T-helper 2 cell treated with Interferon-gamma antibody and Interleukin-4, amounts not matched to agents 5 μg/mL and 100 μg/mL, for 36 hours (primary cell): ENCODE data around the gene PAPOLG.
"Not testable (repeated sequence)": the region's sequence is repeated elsewhere in the genome, so short reads cannot be mapped to it uniquely, and the experiment has no call there.

Source experiments
- DNase-seq: peaks from one replicate; pipeline ENCODE4 v3.0.0; 2021; ENCODE audit warnings: low spot score
- H3K27ac Mint-ChIP-seq: one replicate; pipeline ENCODE4 v1.8.0; 2021; ENCODE audit warnings: mild to moderate bottlenecking, mixed read lengths
- H3K27me3 Mint-ChIP-seq: one replicate; pipeline ENCODE4 v1.8.0; 2021; ENCODE audit warnings: low read depth, mixed read lengths
- H3K36me3 Mint-ChIP-seq: one replicate; pipeline ENCODE4 v1.8.0; 2021; ENCODE audit warnings: low read depth, mixed read lengths
- H3K4me1 Mint-ChIP-seq: one replicate; pipeline ENCODE4 v1.8.0; 2021; ENCODE audit warnings: low read depth, mixed read lengths
- H3K4me3 Mint-ChIP-seq: one replicate; pipeline ENCODE4 v1.8.0; 2022; ENCODE audit warnings: mild to moderate bottlenecking, moderate library complexity, mixed read lengths
- H3K9me3 Mint-ChIP-seq: one replicate; pipeline ENCODE4 v1.8.0; 2021; ENCODE audit warnings: mixed read lengths

The PAPOLG gene

DNA sequence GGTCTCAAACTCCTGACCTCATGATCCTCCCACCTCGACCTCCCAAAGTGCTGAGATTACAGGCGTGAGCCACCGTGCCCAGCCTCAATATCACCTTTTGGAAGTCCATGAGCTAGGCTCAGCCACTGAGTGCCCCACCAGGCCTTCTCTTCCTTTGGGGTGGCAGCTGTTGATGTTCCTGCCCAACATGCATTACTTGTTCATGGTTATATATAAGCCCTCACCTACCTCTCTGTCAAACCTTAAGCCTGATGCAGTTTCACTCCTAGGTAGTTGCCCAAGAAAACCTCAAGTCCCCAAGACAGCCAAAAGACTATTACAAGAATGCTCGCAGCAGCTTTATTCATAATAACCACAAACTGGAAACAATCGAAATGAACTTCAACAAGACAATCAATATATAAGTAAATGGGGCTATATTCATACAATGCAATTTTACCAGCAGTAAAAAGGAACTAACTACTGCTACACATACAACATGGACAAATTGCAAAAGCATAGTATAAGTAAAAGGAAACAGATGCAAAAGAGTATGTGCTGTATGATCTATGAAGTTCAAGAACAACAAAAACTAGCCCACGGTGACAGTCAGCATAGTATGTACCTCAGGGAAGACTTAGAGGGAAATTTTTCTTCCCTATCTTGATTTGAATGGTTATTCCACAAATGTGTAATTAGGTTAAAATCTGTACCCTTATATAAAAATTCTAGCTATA is 65.7 kb downstream of the PAPOLG start:
- Mint-ChIP-seq H3K4me3 (no peak overlapping the region), H3K27me3 (no peaks in the 10 kb centered on the region), H3K4me1 (peaks cover 20% of the 10 kb centered on the region)

DNA sequence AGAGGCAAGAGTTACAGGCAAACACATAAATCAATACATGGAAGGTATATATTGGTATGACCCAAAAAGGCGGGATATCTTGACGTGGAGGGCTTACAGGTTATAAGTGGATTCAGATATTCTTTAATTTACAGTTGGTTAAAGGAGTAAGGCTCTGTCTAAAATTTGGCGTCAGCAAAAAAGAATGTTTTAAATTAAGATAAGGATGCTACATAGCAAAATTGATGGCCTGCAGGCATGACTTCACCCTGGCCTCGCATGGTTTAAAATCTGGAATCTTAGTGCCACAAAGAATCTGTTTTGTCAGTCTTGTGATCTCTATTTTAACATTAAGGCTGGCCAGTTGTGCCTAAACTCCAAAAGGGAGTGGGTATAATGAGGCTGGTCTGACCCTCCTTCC is 66.9 kb downstream of the PAPOLG start:
- Mint-ChIP-seq H3K4me3 (no peak overlapping the region), H3K9me3 (peaks cover 7% of the 10 kb centered on the region), H3K36me3 (peaks cover 2% of the 10 kb centered on the region), H3K27ac (no peak overlapping the region), H3K27me3 (no peaks in the 10 kb centered on the region), H3K4me1 (peaks cover 20% of the 10 kb centered on the region)
- DNase-seq: no peak

More for the DNA sequence above, 65.7 kb downstream of the PAPOLG start:
- DNase-seq: no peak
- H3K27ac Mint-ChIP-seq: no peak overlapping the region
- H3K9me3 Mint-ChIP-seq: peaks cover 7% of the 10 kb centered on the region
- peaks cover 2% of the 10 kb centered on the region for H3K36me3 Mint-ChIP-seq

DNA sequence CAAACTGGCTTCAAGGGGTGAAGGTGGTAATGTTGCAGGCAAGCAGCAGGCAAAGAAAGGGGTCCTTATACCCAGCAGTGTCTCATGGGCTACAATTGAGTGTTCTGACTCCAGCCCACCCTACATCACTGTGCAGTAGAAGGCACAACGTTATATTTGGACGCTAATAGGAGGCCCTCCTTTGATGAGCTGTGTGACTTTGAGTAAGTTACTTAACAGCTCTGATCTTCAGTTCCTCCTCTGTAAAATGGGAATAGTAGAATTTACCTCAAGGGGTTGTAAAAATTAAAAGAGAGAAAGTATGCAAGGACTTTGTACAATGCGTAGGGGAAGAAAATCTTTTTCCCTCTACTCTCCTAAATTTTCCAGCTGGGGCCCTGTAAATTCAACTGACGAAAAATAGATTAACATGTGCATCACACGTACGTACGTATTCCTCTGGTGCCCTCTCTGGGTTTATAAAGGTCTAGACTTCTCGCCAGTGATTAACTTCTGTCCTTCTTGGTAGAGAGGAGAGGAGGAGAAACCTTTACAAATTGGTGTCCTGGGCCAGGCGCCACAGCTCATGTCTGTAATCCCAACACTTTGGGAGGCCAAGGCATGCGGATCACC is 67.7 kb downstream of the PAPOLG start:
- H3K27me3 Mint-ChIP-seq: no peaks in the 10 kb centered on the region
- no peak overlapping the region for H3K27ac Mint-ChIP-seq
- peaks cover 7% of the 10 kb centered on the region for H3K9me3 Mint-ChIP-seq
- no peak for DNase-seq
- no peak overlapping the region for H3K4me3 Mint-ChIP-seq
- peaks cover 2% of the 10 kb centered on the region for H3K36me3 Mint-ChIP-seq
- H3K4me1 Mint-ChIP-seq: peaks cover 15% of the 10 kb centered on the region

DNA sequence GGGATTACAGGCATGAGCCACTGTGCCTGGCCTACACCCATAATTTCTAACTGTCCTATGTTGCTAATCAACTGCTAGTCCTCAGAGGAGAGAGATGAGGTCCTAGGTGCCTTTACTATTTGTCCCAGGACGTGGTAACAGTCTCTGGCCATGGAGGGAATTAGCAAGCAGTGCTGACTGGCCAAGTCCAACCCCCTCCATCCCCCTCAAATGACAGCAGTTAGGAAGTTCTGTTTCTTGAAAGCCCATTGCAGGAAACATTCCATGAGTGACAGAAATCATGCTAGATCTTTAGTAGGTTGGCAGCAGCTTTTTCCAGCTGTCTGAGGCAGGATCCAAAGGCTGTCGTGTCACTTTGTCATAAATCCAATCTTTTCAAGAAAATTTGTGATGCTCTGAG is 69.6 kb downstream of the PAPOLG start:
- Mint-ChIP-seq H3K4me3 (no peak overlapping the region), H3K4me1 (peaks cover 5% of the 10 kb centered on the region), H3K27ac (no peak overlapping the region), H3K27me3 (no peaks in the 10 kb centered on the region), H3K36me3 (no peaks in the 10 kb centered on the region), H3K9me3 (no peaks in the 10 kb centered on the region)
- DNase-seq: no peak

DNA sequence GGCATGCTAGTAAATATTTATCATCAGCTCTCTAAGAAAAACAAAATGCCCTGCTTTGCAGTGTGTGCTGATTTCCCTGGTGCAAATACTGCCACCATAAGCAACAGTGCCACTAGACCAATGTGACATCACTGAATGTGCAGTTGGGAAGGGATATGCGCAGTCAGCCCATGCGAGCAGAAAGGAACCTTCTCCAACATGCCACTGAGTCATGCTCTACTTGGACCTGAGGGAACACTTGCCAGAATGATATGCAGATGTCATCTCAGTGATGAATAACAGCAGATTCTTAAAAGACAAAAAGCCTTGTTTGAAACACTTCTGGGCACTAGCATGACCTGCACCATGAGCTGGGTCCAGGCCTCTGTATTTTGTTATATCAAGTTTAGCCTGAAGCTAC is 70.0 kb downstream of the PAPOLG start:
- no peak overlapping the region for H3K27ac Mint-ChIP-seq
- no peak for DNase-seq
- H3K4me1 Mint-ChIP-seq: peaks cover 5% of the 10 kb centered on the region
- H3K36me3 Mint-ChIP-seq: no peaks in the 10 kb centered on the region
- H3K9me3 Mint-ChIP-seq: no peaks in the 10 kb centered on the region
- H3K27me3 Mint-ChIP-seq: no peaks in the 10 kb centered on the region
- H3K4me3 Mint-ChIP-seq: no peak overlapping the region

DNA sequence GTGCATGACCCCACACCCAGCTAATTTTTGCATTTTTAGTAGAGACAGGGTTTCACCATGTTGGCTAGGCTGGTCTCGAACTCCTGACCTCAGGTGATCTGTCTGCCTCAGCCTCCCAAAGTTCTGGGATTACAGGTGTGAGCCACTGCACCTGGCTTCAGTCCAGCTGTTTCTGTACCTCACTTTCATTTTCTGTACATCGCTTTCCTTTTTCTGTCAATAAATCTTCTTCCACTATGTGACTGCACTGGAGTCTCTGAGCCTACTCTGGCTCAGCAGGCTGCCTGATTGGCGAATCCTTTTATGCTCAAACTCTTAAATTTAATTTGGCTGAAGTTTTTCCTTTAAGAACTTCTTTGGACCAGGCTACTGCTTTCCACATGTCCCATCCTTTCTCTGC is 70.8 kb downstream of the PAPOLG start:
- H3K9me3 Mint-ChIP-seq, DNase-seq, H3K4me1 Mint-ChIP-seq, H3K27me3 Mint-ChIP-seq, H3K4me3 Mint-ChIP-seq, H3K27ac Mint-ChIP-seq, H3K36me3 Mint-ChIP-seq: not testable (repeated sequence)

DNA sequence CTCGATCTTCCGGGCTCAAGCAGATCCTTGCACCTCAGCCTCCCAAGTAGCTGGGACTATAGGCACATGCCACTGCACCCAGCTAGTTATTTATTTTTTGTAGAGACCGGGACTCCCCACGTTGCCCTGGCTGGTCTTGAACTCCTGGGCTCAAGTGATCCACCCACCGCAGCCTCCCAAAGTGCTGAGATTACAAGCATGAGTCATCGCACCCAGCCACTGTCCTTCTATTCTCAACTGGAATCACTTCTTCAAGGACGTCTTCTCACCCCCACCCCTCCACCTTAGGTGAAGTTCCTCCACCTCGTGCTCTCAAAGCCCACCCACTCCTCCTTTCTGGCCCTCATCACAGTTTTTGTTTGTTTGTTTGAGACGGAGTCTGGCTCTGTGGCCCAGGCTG is 71.3 kb downstream of the PAPOLG start:
- Mint-ChIP-seq H3K9me3 (no peaks in the 10 kb centered on the region), H3K27me3 (no peaks in the 10 kb centered on the region), H3K36me3 (no peaks in the 10 kb centered on the region), H3K4me3 (no peak overlapping the region), H3K27ac (no peak overlapping the region), H3K4me1 (peaks cover 3% of the 10 kb centered on the region)
- no peak for DNase-seq

DNA sequence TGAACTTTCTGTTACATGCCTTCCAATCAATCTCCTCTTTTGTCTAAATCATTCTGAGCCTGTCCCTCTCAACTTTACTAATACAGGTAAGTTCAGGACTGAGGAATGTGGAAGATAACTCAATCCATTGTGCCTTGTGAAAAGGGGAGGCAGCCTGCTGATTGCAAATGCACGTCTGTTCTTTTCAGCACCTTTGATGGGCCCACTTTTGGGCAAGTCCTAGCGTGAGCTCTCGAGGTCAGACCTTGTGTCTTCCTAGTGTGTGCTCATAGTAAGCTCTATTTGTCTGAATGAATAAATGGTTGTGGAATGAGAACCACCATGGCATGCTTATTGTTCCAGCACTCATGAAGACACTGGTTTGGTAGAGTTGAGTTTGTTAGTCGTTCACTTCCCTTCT is 74.9 kb downstream of the PAPOLG start:
- no peaks in the 10 kb centered on the region for H3K36me3 Mint-ChIP-seq
- H3K4me3 Mint-ChIP-seq: no peak overlapping the region
- H3K27me3 Mint-ChIP-seq: no peaks in the 10 kb centered on the region
- no peaks in the 10 kb centered on the region for H3K9me3 Mint-ChIP-seq
- H3K27ac Mint-ChIP-seq: no peak overlapping the region
- no peak for DNase-seq
- H3K4me1 Mint-ChIP-seq: peaks cover 3% of the 10 kb centered on the region

DNA sequence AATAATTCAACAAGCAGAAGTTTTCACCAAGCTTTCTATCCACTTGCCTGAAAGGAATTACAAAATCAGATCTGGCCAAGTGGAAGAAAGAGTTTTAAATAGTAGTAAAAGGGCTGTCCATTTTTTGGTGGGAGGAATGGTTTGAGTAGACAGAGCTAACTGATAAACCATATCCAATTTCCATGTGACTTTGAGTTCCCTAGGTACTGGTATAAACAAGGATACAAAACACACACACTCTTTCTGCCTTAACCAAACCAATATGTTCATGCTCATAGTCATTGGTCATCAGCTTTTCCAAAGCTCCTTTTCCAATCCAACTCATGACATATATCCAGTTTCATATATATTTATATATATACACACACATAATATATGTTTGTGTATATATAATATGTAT is 75.9 kb downstream of the PAPOLG start:
- Mint-ChIP-seq H3K27me3 (no peaks in the 10 kb centered on the region), H3K4me1 (peaks cover 3% of the 10 kb centered on the region), H3K4me3 (no peak overlapping the region), H3K36me3 (no peaks in the 10 kb centered on the region), H3K27ac (no peak overlapping the region), H3K9me3 (no peaks in the 10 kb centered on the region)
- DNase-seq: no peak

DNA sequence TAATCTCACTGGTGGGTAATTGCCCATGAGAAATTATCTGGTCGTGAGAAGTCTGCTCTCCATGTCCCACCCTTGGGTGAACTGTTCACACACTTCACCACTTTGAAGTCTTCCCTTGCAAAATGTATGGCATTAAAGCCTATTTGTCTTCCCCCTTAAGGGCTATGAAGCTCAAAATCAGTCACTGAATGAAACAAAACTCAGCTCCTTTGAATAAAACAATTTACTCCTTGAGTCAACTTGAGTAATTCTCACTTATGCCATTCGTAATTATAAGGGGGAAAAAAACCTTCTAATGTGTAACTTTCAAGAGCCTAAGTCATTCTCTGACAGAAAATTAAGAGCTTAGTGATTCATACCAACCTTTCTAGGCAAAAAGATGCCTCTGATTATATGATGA is 76.6 kb downstream of the PAPOLG start:
- Mint-ChIP-seq H3K27me3 (no peaks in the 10 kb centered on the region), H3K4me3 (no peak overlapping the region), H3K9me3 (no peaks in the 10 kb centered on the region), H3K36me3 (no peaks in the 10 kb centered on the region), H3K27ac (no peak overlapping the region), H3K4me1 (no peaks in the 10 kb centered on the region)
- DNase-seq: no peak

DNA sequence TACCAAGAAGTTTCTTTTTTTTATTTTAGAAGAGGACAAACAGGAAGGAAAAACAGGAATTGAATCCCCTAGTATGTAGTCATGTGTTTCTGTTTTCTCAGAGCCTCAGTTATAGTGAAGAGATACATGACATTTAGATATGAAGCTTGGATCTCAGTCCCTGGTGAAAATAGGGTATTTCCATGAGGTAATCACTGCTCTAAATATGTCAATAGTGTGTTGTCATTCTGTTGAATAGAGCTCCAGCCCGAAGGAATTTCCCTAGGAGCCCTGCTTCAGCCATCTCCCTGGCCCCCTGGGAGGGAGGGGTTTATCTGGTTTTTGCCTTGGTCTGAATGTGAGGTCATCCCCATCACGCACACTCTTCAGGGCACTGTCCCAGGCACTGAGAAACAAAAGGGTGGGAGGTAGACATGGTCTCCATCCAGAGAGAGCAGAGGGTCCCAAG is 78.2 kb downstream of the PAPOLG start:
- H3K9me3 Mint-ChIP-seq: no peaks in the 10 kb centered on the region
- no peaks in the 10 kb centered on the region for H3K36me3 Mint-ChIP-seq
- DNase-seq: no peak
- no peak overlapping the region for H3K4me3 Mint-ChIP-seq
- H3K27ac Mint-ChIP-seq: no peak overlapping the region
- no peaks in the 10 kb centered on the region for H3K4me1 Mint-ChIP-seq
- no peaks in the 10 kb centered on the region for H3K27me3 Mint-ChIP-seq

DNA sequence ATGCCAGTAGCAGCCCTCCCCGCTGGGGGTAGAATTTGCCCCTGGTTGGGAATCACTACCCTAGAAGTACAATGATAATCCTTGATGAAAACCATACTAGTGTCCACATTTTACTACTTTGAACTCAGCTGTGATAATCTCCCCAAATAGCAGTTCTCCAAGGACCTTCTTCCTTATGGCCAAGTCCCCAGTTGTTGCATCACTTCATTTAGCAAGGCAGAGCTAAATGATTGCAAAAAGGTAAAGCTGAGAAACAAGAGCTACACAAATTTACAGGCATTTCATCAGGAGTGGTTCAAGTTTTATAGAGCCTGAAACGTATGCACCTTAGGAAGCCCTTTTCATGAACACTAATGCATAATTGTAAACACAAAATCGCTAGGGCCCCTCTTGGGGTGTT is 80.4 kb downstream of the PAPOLG start:
- H3K9me3 Mint-ChIP-seq: no peaks in the 10 kb centered on the region
- H3K36me3 Mint-ChIP-seq: no peaks in the 10 kb centered on the region
- no peak overlapping the region for H3K4me3 Mint-ChIP-seq
- DNase-seq: no peak
- peaks cover 9% of the 10 kb centered on the region for H3K4me1 Mint-ChIP-seq
- H3K27me3 Mint-ChIP-seq: no peaks in the 10 kb centered on the region
- no peak overlapping the region for H3K27ac Mint-ChIP-seq

DNA sequence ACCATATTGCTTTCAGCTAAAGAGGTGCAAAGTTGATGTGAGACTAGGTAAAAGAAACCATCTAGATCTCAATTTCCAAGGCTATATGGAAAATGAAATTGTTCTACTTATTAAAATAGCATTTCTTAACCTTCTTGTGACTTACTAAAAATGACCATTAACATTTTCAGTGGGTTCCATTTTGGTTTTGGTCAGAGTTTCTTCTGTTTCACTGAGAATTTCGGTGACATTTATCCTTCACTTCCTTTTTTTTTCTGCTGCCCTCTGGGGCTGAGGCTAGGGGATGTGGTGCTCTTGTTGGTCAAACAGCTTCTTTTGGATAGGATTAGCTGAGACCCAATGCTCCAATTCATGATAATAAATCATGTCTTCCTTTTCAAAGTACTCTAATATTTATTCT is 81.1 kb downstream of the PAPOLG start:
- peaks cover 9% of the 10 kb centered on the region for H3K4me1 Mint-ChIP-seq
- H3K4me3 Mint-ChIP-seq: no peak overlapping the region
- H3K27ac Mint-ChIP-seq: no peak overlapping the region
- no peaks in the 10 kb centered on the region for H3K36me3 Mint-ChIP-seq
- DNase-seq: no peak
- H3K27me3 Mint-ChIP-seq: no peaks in the 10 kb centered on the region
- H3K9me3 Mint-ChIP-seq: no peaks in the 10 kb centered on the region

DNA sequence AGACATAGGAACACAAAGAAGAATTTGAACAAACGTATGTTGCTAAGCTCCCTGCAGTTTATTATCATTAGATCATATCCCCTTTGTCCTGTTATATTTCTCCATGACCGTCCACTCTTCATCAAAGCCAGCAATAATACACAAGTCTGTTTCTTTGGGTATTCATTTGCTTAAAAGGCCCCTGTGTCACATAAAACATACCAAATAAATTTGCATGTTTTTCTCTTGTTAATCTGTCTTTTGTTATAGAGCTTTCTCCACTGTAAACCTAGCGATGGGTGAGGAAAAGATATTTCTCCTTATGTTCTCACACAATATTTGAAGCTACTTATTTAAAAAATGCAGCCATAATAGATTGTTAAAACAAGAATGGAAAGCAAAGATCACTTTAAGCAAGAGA is 82.4 kb downstream of the PAPOLG start:
- no peaks in the 10 kb centered on the region for H3K36me3 Mint-ChIP-seq
- no peak for DNase-seq
- H3K9me3 Mint-ChIP-seq: no peaks in the 10 kb centered on the region
- H3K27me3 Mint-ChIP-seq: no peaks in the 10 kb centered on the region
- H3K4me3 Mint-ChIP-seq: no peak overlapping the region
- H3K4me1 Mint-ChIP-seq: peaks cover 9% of the 10 kb centered on the region
- H3K27ac Mint-ChIP-seq: no peak overlapping the region
